ENCODE measurements around the gene DIRAS1. TPM values are rescaled to one million over a fixed set of nuclear protein-coding genes. Genes with fewer than 3 reads are reported as not detected.

DIRAS1 gene
- total and polyA plus RNA-seq, 2 of the 4 experiments (the other 2 are of a cell fraction) = 1.4 to 10.3 TPM

DNA sequence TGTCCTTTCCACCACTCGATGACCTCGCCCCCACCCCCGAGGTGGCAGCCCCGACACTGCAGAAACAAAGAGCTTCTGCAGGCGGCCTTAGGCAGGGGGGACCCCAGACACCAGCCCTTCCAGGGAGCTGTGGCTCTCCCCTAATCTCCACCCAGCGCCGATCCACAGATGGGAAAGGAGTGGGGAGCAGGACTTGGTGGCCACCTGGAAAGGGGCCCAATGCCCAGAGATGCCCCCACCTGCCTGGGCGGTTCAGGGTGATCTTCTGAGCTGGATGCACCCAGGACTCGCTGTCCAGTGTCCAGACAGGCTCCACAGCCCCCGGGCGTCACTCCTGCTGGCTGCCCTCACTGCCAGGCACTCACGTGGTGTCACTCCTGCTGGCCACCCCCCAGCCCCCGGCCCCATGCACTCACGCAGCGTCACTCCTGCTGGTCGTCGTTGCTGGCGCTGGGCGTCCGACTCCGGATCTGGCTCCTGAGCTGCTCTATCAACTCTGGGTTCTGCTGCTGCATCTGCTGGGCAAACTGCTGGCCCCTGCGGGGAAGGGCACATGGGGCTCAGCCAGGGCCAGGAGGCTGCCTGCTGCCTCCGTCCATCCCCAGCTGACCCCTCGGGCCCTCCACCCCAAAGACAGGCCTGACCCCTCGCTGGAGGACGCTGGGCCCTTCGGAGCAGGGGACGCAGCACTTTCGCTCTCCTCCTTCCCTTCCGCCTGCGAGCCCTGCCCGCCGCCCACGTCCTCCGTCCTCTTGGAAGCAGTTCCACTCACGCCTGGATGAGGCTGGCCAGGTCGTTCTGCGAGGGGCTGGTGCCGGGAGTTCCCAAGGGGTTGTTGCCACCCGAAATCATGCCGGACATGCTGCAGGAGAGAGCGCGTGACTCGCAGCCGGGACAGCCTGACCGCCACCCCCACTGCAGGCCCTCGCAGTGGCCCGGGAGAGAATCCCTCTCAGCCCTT lies 36.0 kb upstream of the DIRAS1 start:
- BruUV-seq (replicated peaks) = no TSS peak
- Histone ChIP-seq H3K14ac (replicated peaks; ENCODE audit: low read depth, low read length) (no peak overlapping the region), H4K20me1 (ENCODE audit: insufficient read depth, low read length) (no peaks in the 10 kb centered on the region; the same call in 1 of the 2 replicates), H3K23ac (ENCODE audit: low read depth, low read length) (no peak overlapping the region), H3K4me3 (ENCODE audit: insufficient read depth, low read depth, low read length) (no peak overlapping the region), H3K9me3 (ENCODE audit: control insufficient read depth, insufficient read depth, low read length) (no peaks in the 10 kb centered on the region), H3K4ac (ENCODE audit: low read depth, low read length) (no peak overlapping the region), H3K9ac (ENCODE audit: low read depth, low read length) (no peak overlapping the region), H2BK15ac (ENCODE audit: low read depth, low read length) (no peak overlapping the region), H2BK120ac (ENCODE audit: low read depth, low read length) (no peak overlapping the region), H2BK5ac (ENCODE audit: low read depth, low read length, poor library complexity, severe bottlenecking) (no peak overlapping the region), H3K27me3 (ENCODE audit: control insufficient read depth, insufficient read depth, low read length) (no peaks in the 10 kb centered on the region), H3K79me1 (ENCODE audit: low read depth in 1 of 2, low read length in 2 of 2) (peaks cover 0 to 13% of the 10 kb centered on the region in 2 experiments; a peak in 3 of 4 replicates), H2AK9ac (replicated peaks; ENCODE audit: low read depth, low read length, poor library complexity) (no peak overlapping the region), H2AFZ (replicated peaks; ENCODE audit: low read length, poor library complexity) (no peak overlapping the region), H3K56ac (ENCODE audit: extremely low read depth, insufficient read depth, low read length) (no peak overlapping the region), H3K9me1 (ENCODE audit: insufficient read depth, low read length) (no peaks in the 10 kb centered on the region; the same call in 1 of the 2 replicates), H2BK20ac (ENCODE audit: low read depth, low read length) (no peak overlapping the region), H3K18ac (ENCODE audit: low read depth, low read length) (no peak overlapping the region), H3K36me3 (ENCODE audit: control insufficient read depth, insufficient read depth, low read length) (peaks cover 65% of the 10 kb centered on the region), H4K5ac (ENCODE audit: low read depth, low read length) (no peak overlapping the region), H3K4me1 (ENCODE audit: control insufficient read depth, insufficient read depth, low read length) (no peaks in the 10 kb centered on the region), H2AK5ac (ENCODE audit: low read depth, low read length) (no peak overlapping the region), H4K8ac (ENCODE audit: low read depth in 2 of 2, low read length in 2 of 2) (no peak overlapping the region), H4K91ac (ENCODE audit: insufficient read depth, low read depth, low read length) (no peak overlapping the region), H3K4me2 (ENCODE audit: low read depth, low read length) (no peak overlapping the region), H3K27ac (ENCODE audit: insufficient read depth, low read length) (no peak overlapping the region)
- CTCF ChIA-PET = no interaction called here
- ATAC-seq (ENCODE audit: low read depth) = no peak
- intact Hi-C loops (cut with micrococcal nuclease) (no loop called here), dilution Hi-C loops (cut with HindIII; ENCODE audit: low sequenced_read_pairs, unreplicated experiment) (no loop called here), in situ Hi-C loops (cut with MboI; ENCODE audit: low sequenced_read_pairs) (no loop called here)
- POLR2A ChIA-PET (ENCODE audit: unreplicated experiment) = no interaction called here
- WGBS, 2 experiments (ENCODE audit: extremely low coverage in 2 of 2, insufficient read length in 1 of 2) = 89% methylated on average over 15 of the region's 48 CpGs; no CpG with 5 or more reads in 1 of the 2 experiments
- no peak for DNase-seq
- no peak for TF ChIP-seq CHD1 (IDR thresholded peaks at IDR 0.05; ENCODE audit: low read depth, low read length)
- TF ChIP-seq, protein P1, sequence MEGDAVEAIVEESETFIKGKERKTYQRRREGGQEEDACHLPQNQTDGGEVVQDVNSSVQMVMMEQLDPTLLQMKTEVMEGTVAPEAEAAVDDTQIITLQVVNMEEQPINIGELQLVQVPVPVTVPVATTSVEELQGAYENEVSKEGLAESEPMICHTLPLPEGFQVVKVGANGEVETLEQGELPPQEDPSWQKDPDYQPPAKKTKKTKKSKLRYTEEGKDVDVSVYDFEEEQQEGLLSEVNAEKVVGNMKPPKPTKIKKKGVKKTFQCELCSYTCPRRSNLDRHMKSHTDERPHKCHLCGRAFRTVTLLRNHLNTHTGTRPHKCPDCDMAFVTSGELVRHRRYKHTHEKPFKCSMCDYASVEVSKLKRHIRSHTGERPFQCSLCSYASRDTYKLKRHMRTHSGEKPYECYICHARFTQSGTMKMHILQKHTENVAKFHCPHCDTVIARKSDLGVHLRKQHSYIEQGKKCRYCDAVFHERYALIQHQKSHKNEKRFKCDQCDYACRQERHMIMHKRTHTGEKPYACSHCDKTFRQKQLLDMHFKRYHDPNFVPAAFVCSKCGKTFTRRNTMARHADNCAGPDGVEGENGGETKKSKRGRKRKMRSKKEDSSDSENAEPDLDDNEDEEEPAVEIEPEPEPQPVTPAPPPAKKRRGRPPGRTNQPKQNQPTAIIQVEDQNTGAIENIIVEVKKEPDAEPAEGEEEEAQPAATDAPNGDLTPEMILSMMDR (conservative IDR thresholded peaks at IDR 0.05; ENCODE audit: low read depth, low read length) = no peak
